GM18520 (cell line): ENCODE data around the gene GBE1.

Experiments used
- ATAC-seq: cut with Tn5 transposase; IDR thresholded peaks from one replicate; pipeline ENCODE4 v1.9.1; 2021; ENCODE audit not compliant: unreplicated experiment

GBE1 gene

GRCh38 chr3:81632659-81633058, 128.8 kb downstream of the GBE1 start:
- ATAC-seq, result no peak

DNA sequence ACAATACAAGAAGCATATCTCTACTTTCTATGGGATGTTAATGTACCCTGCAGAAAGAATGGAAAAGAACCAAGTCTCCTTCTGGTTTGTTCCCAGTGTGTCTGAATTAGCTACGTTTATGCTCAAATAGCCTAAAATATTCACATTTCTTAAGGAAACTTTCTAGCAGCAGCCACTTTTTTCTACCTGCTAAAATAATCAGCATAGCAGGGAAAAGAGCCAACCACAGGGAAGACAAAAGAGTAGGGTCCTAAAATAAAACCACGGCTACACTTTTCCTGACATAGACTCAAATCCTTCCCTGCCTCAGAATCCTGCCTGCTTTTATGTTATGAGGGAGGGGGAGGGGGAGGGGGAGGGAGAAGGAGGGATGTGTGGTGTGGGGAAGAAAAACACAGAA, 136.7 kb downstream of the GBE1 start:
- ATAC-seq, result no peak

DNA sequence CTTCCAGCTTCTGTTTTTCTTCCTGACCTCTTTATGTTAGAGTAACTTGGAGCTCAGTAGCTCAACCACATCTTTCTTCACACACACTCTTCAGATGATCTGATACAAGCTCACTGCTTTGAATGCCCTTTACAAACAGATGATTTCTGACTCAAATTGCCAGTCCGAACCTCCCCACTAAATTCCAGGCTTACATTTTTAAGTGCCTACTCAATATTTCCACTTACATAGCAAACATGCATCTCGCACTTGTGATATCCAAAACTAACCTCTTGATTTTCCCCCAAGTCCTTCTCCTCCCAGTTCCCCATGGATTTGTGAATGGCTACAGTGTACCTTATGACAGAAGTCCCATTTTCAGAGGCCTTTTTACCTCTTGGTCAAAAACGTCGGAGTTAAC, 139.1 kb downstream of the GBE1 start:
- ATAC-seq, result no peak

- no peak for ATAC-seq
Observed at GRCh38 chr3:81621277-81621676, 140.2 kb downstream of the GBE1 start.

DNA sequence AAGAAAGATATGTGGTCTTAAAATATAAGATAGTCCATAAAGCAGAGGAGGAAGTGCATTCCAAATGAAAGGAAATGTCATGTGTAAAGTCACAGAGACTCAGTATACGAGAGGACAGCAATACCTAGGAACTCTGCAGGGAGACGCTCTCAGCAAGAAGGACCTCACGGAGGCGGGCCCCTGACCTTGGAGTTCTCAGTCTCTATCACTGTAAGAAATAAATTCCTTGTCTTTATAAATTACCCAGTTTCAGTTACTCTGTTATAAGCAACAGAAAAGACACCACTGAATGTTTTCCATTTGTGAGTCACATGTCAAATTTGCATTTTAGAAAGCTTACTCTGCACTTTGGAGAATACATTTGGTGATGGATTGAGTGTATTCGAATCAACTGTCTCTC, 140.6 kb downstream of the GBE1 start:
- no peak for ATAC-seq

GRCh38 chr3:81612768-81613167, 148.7 kb downstream of the GBE1 start:
- ATAC-seq, result no peak

DNA sequence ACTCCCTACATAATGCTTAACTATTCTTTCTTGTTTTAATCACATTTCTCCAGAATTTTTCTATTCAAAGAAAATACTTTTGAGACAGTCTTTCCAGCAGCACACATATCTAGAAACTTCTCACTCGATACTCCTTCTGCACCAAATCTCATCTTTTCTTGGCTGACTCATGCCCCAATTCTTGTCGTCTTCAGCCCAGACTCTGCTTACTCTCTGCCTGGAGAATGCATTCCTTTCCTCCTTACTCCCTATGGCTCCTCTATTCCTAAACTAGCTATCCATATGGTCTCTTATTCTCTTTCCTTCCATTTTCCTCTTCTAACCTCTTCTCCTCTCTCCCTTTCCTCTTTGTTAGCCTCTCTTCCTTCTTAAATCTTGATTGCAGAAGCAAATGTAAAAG, 158.7 kb downstream of the GBE1 start:
- no peak for ATAC-seq

- ATAC-seq, result no peak
Observed at GRCh38 chr3:81601707-81602305, 159.6 kb downstream of the GBE1 start.

DNA sequence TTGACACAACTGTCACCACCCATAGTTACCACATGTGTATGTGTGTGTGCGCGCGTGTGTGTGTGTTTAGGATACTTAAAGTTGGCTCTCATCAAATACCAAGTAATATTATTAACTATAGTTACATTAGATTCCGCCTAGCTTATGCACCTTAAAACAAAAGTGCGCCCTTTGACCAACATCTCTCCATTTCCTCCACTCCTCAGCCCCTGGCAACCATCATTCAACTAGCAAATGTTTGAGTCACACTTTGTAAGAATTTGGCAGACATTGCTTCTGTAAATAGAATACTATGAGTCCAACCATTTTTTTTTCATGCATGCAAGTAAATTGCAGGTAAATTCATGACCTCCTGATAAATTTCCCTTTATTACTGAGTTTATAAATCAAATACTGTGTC, 169.3 kb downstream of the GBE1 start:
- ATAC-seq, result no peak

- ATAC-seq, result no peak
Observed at GRCh38 chr3:81585937-81586336, 175.5 kb downstream of the GBE1 start.

GRCh38 chr3:81585056-81585455, 176.4 kb downstream of the GBE1 start:
- no peak for ATAC-seq

DNA sequence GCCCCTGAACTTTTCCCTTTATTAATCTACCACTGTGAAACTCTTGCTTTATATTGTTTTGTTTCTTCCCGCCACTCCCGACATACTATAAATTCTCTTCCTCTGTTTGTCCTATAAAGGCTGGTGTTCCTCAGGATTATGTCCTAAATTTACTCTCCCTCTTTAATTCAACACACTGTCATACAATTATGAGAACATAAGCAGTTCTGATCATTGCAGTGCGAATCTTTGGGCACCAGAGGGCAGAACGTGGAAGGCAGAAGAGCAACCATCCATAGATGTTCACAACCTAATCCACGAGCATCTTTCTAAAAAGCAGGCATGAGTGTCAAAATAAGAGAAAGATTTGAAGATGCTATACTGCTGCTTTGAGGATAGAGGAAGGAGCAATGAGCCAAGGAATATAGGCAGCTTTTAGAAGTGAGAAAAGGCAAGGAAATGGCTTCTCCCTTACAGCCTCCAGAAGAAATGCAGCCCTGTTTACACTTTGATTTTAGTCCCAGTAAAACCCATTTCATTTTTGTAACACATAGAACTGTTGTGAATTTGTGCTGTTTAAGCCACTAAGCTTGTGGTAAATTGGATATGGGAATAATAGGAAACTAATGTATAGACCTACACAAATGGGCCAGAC, 179.4 kb downstream of the GBE1 start:
- peak; percentile 55 for ATAC-seq

- ATAC-seq, result no peak
Observed at GRCh38 chr3:81580355-81580754, 181.1 kb downstream of the GBE1 start.

DNA sequence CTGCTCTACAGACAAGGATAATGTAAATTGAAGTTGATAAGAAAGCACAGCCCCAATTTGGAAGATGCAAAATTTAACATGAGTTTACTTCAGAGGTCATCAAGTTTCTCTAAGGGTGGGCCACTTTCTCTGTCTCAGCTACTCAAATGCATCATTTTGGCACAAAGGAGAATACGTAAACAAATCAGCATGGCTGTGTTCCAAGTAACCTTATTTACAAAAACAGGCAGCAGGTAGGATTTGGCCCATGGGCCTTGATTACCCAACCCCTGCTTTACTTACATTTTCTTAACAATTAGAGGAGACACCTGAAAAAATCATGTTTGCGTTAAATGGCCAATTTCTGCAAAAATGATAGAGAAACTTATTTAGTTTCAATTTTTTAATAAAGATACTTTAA, 181.7 kb downstream of the GBE1 start:
- ATAC-seq, result no peak

- no peak for ATAC-seq
Observed at GRCh38 chr3:81572201-81572756, 189.2 kb downstream of the GBE1 start.

GRCh38 chr3:81568378-81568777, 193.1 kb downstream of the GBE1 start:
- no peak for ATAC-seq

- no peak for ATAC-seq
Observed at GRCh38 chr3:81565041-81565440, 196.4 kb downstream of the GBE1 start.

DNA sequence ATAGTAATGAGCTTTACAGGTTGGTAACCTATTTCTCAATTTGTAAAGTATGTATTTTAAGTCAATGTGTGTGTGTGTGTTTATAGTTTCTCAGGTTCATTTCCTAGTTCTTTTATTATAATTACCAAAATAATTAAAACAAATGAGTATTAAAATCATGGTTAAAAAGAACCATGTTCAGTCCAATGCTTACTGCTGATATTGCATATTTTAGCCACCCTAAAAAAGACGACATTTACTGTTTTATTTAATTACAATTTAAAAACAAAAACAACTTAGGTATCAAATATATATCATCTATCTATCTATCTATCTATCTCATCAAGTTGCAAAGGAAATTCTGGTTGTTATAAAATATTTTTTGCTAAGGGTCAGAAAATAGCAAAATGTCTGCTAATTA, 203.3 kb downstream of the GBE1 start:
- no peak for ATAC-seq

GRCh38 chr3:81554801-81555200, 206.6 kb downstream of the GBE1 start:
- no peak for ATAC-seq

GRCh38 chr3:81554388-81554787, 207.1 kb downstream of the GBE1 start:
- ATAC-seq, result peak; percentile 77

- no peak for ATAC-seq
Observed at GRCh38 chr3:81550415-81550814, 211.0 kb downstream of the GBE1 start.

- no peak for ATAC-seq
Observed at GRCh38 chr3:81549831-81550230, 211.6 kb downstream of the GBE1 start.

- no peak for ATAC-seq
Observed at GRCh38 chr3:81549388-81549787, 212.1 kb downstream of the GBE1 start.
